Smooth muscle cell of bladder (primary cell): Measurements from ENCODE around the gene RHBG. TPM values are rescaled to one million over a fixed set of nuclear protein-coding genes. Genes with fewer than 3 reads are reported as not detected.

Experiments used
- total RNA-seq: library from RNA; depleted of rRNA; stranded (reverse); fragments of >200 nt; gene quantifications from 2 replicates; pipeline ENCODE4 v1.2.3, GENCODE V29; 2014

RHBG gene
- not detected in 2 replicates for total RNA-seq

GRCh38 chr1:156368889-156369684 is at the start of gene RHBG:
RHBG (plus strand) TSS chr1:156369211; CDS start chr1:156369250, 39 bp downstream.

GRCh38 chr1:156338180-156338976 is 30.6 kb upstream of the RHBG start, which contains the start of the genes CCT3 and TSACC:
CCT3 (minus strand) TSS chr1:156338292; CDS start chr1:156338184, 108 bp downstream.
TSACC (plus strand) TSS chr1:156338526; CDS start chr1:156339758, 1,232 bp downstream.

Other genes starting within 250 kb of the RHBG start
- 0.57 and 0.83 TPM in 2 replicates for gene SEMA4A, start 215.6 kb upstream of the RHBG start, total RNA-seq
- 5.5 and 7.2 TPM in 2 replicates for gene SLC25A44, start 175.1 kb upstream of the RHBG start, total RNA-seq
- 17.2 and 21.9 TPM in 2 replicates for gene PMF1, start 156.2 kb upstream of the RHBG start, total RNA-seq
- 0.09 and 0.14 TPM in 2 replicates for gene BGLAP, start 127.0 kb upstream of the RHBG start, total RNA-seq
- 0.14 and 0.28 TPM in 2 replicates for gene PAQR6, start 121.2 kb upstream of the RHBG start, total RNA-seq
- gene SMG5, start 86.4 kb upstream of the RHBG start, total RNA-seq = 29.2 and 34.9 TPM in 2 replicates
- 1.3 and 2.2 TPM in 2 replicates for gene TMEM79, start 84.9 kb upstream of the RHBG start, total RNA-seq
- 72.1 and 81.4 TPM in 2 replicates for gene GLMP, start 73.5 kb upstream of the RHBG start, total RNA-seq
- 0.28 TPM in 1 of 2 replicates, not detected in the other for gene VHLL, start 69.9 kb upstream of the RHBG start, total RNA-seq
- 323 and 340 TPM in 2 replicates for gene CCT3, start 30.9 kb upstream of the RHBG start, total RNA-seq
- not detected in 2 replicates for gene TSACC, start 30.7 kb upstream of the RHBG start, total RNA-seq
- 4.2 and 4.3 TPM in 2 replicates for gene MEF2D, start 131.6 kb downstream of the RHBG start, total RNA-seq
- gene IQGAP3, start 203.4 kb downstream of the RHBG start, total RNA-seq = 2.3 and 2.5 TPM in 2 replicates
- gene TTC24, start 210.5 kb downstream of the RHBG start, total RNA-seq = not detected in 2 replicates
- 67.7 and 70.2 TPM in 2 replicates for gene NAXE, start 222.6 kb downstream of the RHBG start, total RNA-seq
- gene GPATCH4, start 232.3 kb downstream of the RHBG start, total RNA-seq = 7.8 and 9.4 TPM in 2 replicates